ENCODE data around the gene TRPM1.

- TF ChIP-seq CTCF (conservative IDR thresholded peaks at IDR 0.05; ENCODE audit: low read length) (no peak), EZH2phosphoT487 (IDR thresholded peaks at IDR 0.05; ENCODE audit: borderline replicate concordance, low read depth, low read length) (no peak)
These were observed 51.6 kb downstream of the TRPM1 start for GRCh38 chr15:31049682-31050615.

Measured in OCI-LY7 (cell line).